SH-SY5Y (cell line): Measurements from ENCODE around the gene NCOR2.

ENCODE experiments used
- GATA2 ChIP-seq: IDR thresholded peaks from 2 replicates; pipeline ENCODE4 v1.6.1; 2011; ENCODE audit warnings: mild to moderate bottlenecking, low read depth, low read length
- GATA3 ChIP-seq: IDR thresholded peaks from 2 replicates; pipeline ENCODE4 v1.6.1; 2011; ENCODE audit warnings: low read depth, mild to moderate bottlenecking, low read length, moderate library complexity

- TF ChIP-seq GATA2 (no peak), GATA3 (no peak)
Observed at GRCh38 chr12:124547626-124548025, 19.8 kb downstream of the NCOR2 start.
